GM15510 (cell line): ENCODE data around the gene BIRC2.
A peak's percentile ranks its signal among the peaks of the same experiment; 100 is the strongest.

Experiments
- POLR2A ChIP-seq: IDR thresholded peaks from 3 replicates; pipeline ENCODE4 v1.6.1; 2011; ENCODE audit warnings: borderline replicate concordance; ENCODE audit not compliant: insufficient read length; ENCODE audit errors: extremely low read depth

Gene BIRC2

GRCh38 chr11:102346748-102347461 is at the start of gene BIRC2:
TSS of gene BIRC2 (plus strand) at chr11:102347214. CDS start at chr11:102349855, 2,641 bp downstream.
- peak; percentile 87 for TF ChIP-seq POLR2A

GRCh38 chr11:102302241-102302640 is 44.8 kb upstream of the BIRC2 start:
- no peak for TF ChIP-seq POLR2A

- no peak for TF ChIP-seq POLR2A
These were observed 42.3 kb upstream of the BIRC2 start for GRCh38 chr11:102304686-102305085.

- TF ChIP-seq POLR2A = no peak
These were observed 41.5 kb upstream of the BIRC2 start for GRCh38 chr11:102305352-102306047.

GRCh38 chr11:102306048-102306597 is 40.9 kb upstream of the BIRC2 start:
- no peak for TF ChIP-seq POLR2A

- no peak for TF ChIP-seq POLR2A
These were observed 39.9 kb upstream of the BIRC2 start for GRCh38 chr11:102306817-102307726.

GRCh38 chr11:102307727-102308038 is 39.3 kb upstream of the BIRC2 start:
- no peak for TF ChIP-seq POLR2A

GRCh38 chr11:102309621-102310541 is 37.1 kb upstream of the BIRC2 start:
- TF ChIP-seq POLR2A = no peak

GRCh38 chr11:102312667-102313066 is 34.3 kb upstream of the BIRC2 start:
- no peak for TF ChIP-seq POLR2A

GRCh38 chr11:102313238-102313940 is 33.6 kb upstream of the BIRC2 start:
- no peak for TF ChIP-seq POLR2A

- TF ChIP-seq POLR2A = no peak
These were observed 32.2 kb upstream of the BIRC2 start for GRCh38 chr11:102314784-102315183.

GRCh38 chr11:102316346-102316904 is 30.6 kb upstream of the BIRC2 start:
- TF ChIP-seq POLR2A = no peak
